Measurements from ENCODE around the gene SNX1. TPM values are rescaled to one million over a fixed set of nuclear protein-coding genes. Genes with fewer than 3 reads are reported as not detected.

Gene SNX1
- total and polyA plus RNA-seq, 2 experiments from 2014 or later = 40.5 to 102 TPM

DNA sequence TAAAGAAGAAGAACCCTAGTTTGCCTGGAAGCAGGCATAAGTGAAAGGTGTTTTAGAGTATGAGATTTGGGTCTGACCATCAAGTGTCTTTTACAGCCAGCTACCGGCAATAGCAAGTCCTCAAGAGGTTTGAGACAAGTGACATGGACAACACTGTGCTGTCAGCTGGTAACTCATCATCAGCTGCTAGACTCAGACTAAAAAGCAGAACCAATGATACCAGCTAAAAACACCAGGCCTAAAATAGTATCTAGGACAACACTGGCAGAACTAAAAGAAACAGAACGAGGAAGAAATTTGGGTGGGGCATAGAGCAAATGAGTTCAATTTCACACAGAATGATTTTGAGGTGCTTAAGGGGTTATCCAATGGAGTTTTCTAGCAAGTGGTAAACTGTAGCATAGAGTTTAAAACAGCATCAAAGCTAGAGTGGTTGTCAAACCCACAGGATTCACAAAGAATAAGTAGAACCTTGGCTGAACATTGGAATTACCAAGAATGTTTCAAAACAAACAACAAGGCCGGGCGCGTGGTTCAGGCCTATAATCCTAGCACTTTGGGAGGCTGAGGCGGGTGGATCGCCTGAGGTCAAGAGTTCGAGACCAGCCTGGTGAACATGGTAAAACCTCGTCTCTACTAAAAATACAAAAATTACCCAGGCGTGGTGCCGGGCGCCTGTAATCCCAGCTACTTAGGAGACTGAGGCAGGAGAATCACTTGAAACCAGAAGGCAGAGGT is 6.1 kb upstream of the SNX1 start:
- peaks cover 18% of the 10 kb centered on the region; the same call in 1 of the 2 replicates for H3K36me3 ChIP-seq (ENCODE audit: low read depth)
- H3K4me1 ChIP-seq (ENCODE audit: insufficient read depth) = peaks cover 8% of the 10 kb centered on the region; the same call in 1 of the 2 replicates
- H4K20me1 ChIP-seq (ENCODE audit: insufficient read depth) = no peaks in the 10 kb centered on the region
- no peak overlapping the region for H3K4me3 ChIP-seq
- H3K27ac ChIP-seq = no peak overlapping the region
- H3K4me2 ChIP-seq (ENCODE audit: unreplicated experiment) = no peak overlapping the region
- no peak for DNase-seq
- in situ Hi-C loops (cut with MboI) = no loop called here
- no peak overlapping the region for H3K9ac ChIP-seq
- no peaks in the 10 kb centered on the region for H3K9me2 ChIP-seq (ENCODE audit: insufficient read depth)
- peaks cover 63% of the 10 kb centered on the region for H3K79me2 ChIP-seq (ENCODE audit: insufficient read depth)
- no peaks in the 10 kb centered on the region for H3K27me3 ChIP-seq (replicated peaks; ENCODE audit: insufficient read depth)
- 95 to 96% methylated on average over 12 of the region's 12 CpGs for WGBS, 2 experiments (ENCODE audit: low coverage in 1 of 2, low lambda C conversion rate in 2 of 2, missing lambda C conversion rate in 2 of 2)
- no peak overlapping the region for H2AFZ ChIP-seq
- no peak for TF ChIP-seq EZH2phosphoT487 (IDR thresholded peaks at IDR 0.05; ENCODE audit: insufficient read depth, low read depth)
- TF ChIP-seq EZH2 (IDR thresholded peaks at IDR 0.05; ENCODE audit: insufficient read depth, poor library complexity, severe bottlenecking) = no peak
- H3K9me3 ChIP-seq (ENCODE audit: low read depth) = no peaks in the 10 kb centered on the region
- peaks cover 4% of the 10 kb centered on the region; the same call in 1 of the 2 replicates for H3F3A ChIP-seq (ENCODE audit: insufficient read depth)

DNA sequence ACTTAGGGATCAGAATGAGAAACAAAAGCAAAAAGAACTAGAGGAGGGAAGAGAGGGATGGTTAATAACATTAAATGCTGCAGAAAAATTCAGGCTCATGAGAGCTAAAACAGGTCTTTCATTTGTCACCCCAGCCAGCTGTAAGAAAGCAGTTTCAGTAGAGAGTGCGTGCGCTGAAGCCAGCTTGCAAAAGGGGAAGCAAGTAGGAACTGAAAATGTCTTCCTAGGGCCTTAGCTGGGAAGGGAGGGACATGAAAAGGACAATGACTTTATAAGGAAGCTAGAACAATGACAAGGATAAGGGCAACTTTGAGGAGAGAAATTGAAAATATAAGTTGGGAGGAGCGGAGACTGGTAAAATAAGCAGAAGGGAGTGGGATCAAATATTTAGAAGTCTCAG is 5.3 kb upstream of the SNX1 start:
- no peak overlapping the region for H3K9ac ChIP-seq
- H3K9me2 ChIP-seq (ENCODE audit: insufficient read depth) = no peaks in the 10 kb centered on the region
- 96 to 98% methylated on average over 3 of the region's 3 CpGs for WGBS, 2 experiments (ENCODE audit: low coverage in 1 of 2, low lambda C conversion rate in 2 of 2, missing lambda C conversion rate in 2 of 2)
- no peak overlapping the region for H3K4me3 ChIP-seq
- in situ Hi-C loops (cut with MboI) = no loop called here
- H3K4me2 ChIP-seq (ENCODE audit: unreplicated experiment) = no peak overlapping the region
- peaks cover 10% of the 10 kb centered on the region; the same call in 1 of the 2 replicates for H3F3A ChIP-seq (ENCODE audit: insufficient read depth)
- no peaks in the 10 kb centered on the region for H3K27me3 ChIP-seq (replicated peaks; ENCODE audit: insufficient read depth)
- DNase-seq = no peak
- no peak overlapping the region for H3K27ac ChIP-seq
- peaks cover 18% of the 10 kb centered on the region; the same call in 1 of the 2 replicates for H3K36me3 ChIP-seq (ENCODE audit: low read depth)
- TF ChIP-seq EZH2 (IDR thresholded peaks at IDR 0.05; ENCODE audit: insufficient read depth, poor library complexity, severe bottlenecking) (no peak), EZH2phosphoT487 (IDR thresholded peaks at IDR 0.05; ENCODE audit: insufficient read depth, low read depth) (no peak)
- no peak overlapping the region for H2AFZ ChIP-seq
- peaks cover 69% of the 10 kb centered on the region for H3K79me2 ChIP-seq (ENCODE audit: insufficient read depth)
- H3K9me3 ChIP-seq (ENCODE audit: low read depth) = no peaks in the 10 kb centered on the region
- H3K4me1 ChIP-seq (ENCODE audit: insufficient read depth) = peaks cover 11% of the 10 kb centered on the region; the same call in 1 of the 2 replicates
- H4K20me1 ChIP-seq (ENCODE audit: insufficient read depth) = no peaks in the 10 kb centered on the region

DNA sequence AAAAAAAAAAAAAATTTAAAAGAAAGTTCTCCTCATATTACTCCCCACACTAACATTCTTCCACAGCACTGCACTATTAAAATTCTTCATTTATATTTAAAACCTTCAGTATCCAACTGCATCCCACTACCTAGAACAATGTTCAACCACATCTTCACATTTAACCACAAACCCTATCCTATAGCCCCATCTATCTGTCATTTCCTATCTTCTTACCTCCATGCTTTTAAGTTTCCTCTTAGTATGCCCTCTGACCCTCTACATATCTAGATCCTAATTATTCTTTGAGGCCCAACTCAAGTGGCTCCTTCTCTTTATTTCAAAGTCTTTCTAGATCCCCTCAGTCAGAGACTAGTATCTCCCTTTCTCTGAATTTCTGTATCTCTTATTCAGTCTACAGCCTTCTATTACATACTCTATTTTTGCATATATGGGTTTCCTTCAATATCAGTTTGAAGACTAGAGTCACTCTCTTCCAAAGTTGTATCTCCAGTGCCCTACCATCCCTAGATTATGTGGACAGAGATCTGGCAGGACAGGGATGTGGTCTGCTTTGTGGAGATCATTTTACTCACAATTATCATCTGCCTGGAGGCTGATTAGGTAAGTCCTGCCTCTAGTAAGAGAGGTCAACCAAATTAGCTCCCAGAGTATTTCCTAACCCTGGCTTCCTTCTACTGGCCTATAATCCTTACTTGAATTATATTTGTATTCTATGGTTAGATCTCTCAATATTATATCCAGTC is 3.5 kb upstream of the SNX1 start:
- Histone ChIP-seq H3K4me3 (peak overlapping the region; percentile 94), H3K79me2 (ENCODE audit: insufficient read depth) (peaks cover 82% of the 10 kb centered on the region), H3K4me2 (ENCODE audit: unreplicated experiment) (peak overlapping the region; percentile 96), H3F3A (ENCODE audit: insufficient read depth) (peaks cover 17% of the 10 kb centered on the region), H3K9ac (peak overlapping the region; percentile 89), H3K9me3 (ENCODE audit: low read depth) (no peaks in the 10 kb centered on the region), H3K27me3 (replicated peaks; ENCODE audit: insufficient read depth) (no peaks in the 10 kb centered on the region), H3K27ac (peak overlapping the region; percentile 78; the same call in 1 of the 2 replicates), H2AFZ (peak overlapping the region; percentile 96; the same call in 1 of the 2 replicates), H3K4me1 (ENCODE audit: insufficient read depth) (peaks cover 12% of the 10 kb centered on the region), H3K36me3 (ENCODE audit: low read depth) (peaks cover 18% of the 10 kb centered on the region; the same call in 1 of the 2 replicates), H4K20me1 (ENCODE audit: insufficient read depth) (no peaks in the 10 kb centered on the region), H3K9me2 (ENCODE audit: insufficient read depth) (no peaks in the 10 kb centered on the region)
- DNase-seq = no peak
- in situ Hi-C loops (cut with MboI) = no loop called here
- TF ChIP-seq EZH2phosphoT487 (IDR thresholded peaks at IDR 0.05; ENCODE audit: insufficient read depth, low read depth) = no peak
- no peak for TF ChIP-seq EZH2 (IDR thresholded peaks at IDR 0.05; ENCODE audit: insufficient read depth, poor library complexity, severe bottlenecking)

DNA sequence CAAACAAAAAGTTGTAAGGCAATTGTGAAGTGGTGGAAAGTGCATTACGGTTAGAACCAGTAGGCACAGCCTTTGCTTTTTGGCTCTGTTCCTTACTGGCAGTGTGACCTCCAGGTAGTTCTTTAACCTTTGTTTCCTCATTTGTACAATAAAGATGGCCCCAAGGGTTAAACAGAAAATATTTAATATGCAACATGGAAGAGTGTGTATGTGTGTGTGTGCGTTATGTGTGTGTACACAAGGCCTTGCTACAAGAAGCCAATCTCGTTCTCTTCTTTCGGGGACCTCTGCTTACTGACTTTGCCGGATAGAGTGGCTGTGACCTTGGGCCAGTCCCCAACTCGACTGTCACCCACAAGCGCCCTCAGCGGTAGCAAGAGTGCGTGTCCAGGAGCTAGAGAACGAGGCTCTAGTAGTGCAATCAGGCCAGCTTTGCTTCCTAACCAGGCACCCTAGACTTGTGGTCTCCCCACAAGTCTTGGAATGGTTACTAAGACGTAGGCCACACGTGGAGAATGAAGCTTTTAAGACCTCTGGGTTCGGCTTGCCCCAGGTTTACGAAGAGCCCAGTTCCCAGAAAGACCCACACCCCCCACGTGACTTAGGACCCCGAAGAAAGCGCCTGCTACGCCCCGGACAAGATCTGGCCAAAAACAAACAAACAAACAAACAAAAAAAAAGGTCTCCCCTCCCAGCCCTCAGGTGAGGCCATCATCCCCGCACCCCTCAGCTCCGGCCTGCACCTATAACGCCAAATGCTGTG is 2.7 kb upstream of the SNX1 start:
- Histone ChIP-seq H3K79me2 (ENCODE audit: insufficient read depth) (peaks cover 82% of the 10 kb centered on the region), H3K9me3 (ENCODE audit: low read depth) (no peaks in the 10 kb centered on the region), H3K9ac (peak overlapping the region; percentile 89), H3K27me3 (replicated peaks; ENCODE audit: insufficient read depth) (no peaks in the 10 kb centered on the region), H4K20me1 (ENCODE audit: insufficient read depth) (no peaks in the 10 kb centered on the region), H3K4me1 (ENCODE audit: insufficient read depth) (peaks cover 20% of the 10 kb centered on the region), H3K36me3 (ENCODE audit: low read depth) (peaks cover 11% of the 10 kb centered on the region; the same call in 1 of the 2 replicates), H3F3A (ENCODE audit: insufficient read depth) (peaks cover 22% of the 10 kb centered on the region), H3K27ac (peak overlapping the region; percentile 78), H3K9me2 (ENCODE audit: insufficient read depth) (no peaks in the 10 kb centered on the region), H2AFZ (peak overlapping the region; percentile 96), H3K4me3 (peak overlapping the region; percentile 94), H3K4me2 (ENCODE audit: unreplicated experiment) (peak overlapping the region; percentile 96)
- DNase-seq = peak; percentile 74
- in situ Hi-C loops (cut with MboI) = no loop called here
- 2 to 5% methylated on average over 21 to 22 of the region's 22 CpGs for WGBS, 2 experiments (ENCODE audit: low coverage in 1 of 2, low lambda C conversion rate in 2 of 2, missing lambda C conversion rate in 2 of 2)
- TF ChIP-seq EZH2phosphoT487 (IDR thresholded peaks at IDR 0.05; ENCODE audit: insufficient read depth, low read depth) (no peak), EZH2 (IDR thresholded peaks at IDR 0.05; ENCODE audit: insufficient read depth, poor library complexity, severe bottlenecking) (no peak)
